ENCODE measurements around the gene RTP1. TPM values are rescaled to one million over a fixed set of nuclear protein-coding genes. Genes with fewer than 3 reads are reported as not detected.

RTP1 gene
- total RNA-seq, 1 donor from 2014 or later = not detected

DNA sequence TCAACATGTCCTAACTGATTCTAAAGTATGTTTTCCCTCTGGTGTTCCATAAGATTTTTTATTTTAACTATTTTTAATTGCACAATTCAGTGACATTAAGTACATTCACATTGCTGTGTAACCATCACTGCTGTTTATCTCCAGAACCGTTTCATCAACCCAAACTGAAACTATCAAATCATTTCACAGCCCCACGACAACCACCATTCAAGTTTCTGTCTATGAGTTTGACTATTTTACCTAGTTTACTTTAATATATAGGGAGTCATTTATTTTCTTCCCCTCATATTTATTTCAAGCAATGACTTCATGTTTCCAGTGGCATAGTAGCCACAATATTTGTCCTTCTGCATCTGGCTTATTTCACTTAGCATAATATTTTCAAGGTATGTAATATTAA lies 8.4 kb downstream of the RTP1 start:
- no peak overlapping the region for H3K4me3 ChIP-seq (ENCODE audit: low read depth, low read length)
- FAIRE-seq (no peak), DNase-seq (ENCODE audit: low read depth) (no peak)
- H3K27me3 ChIP-seq (ENCODE audit: control insufficient read depth, insufficient read depth, low read length) = no peaks in the 10 kb centered on the region
- TF ChIP-seq, protein P1, sequence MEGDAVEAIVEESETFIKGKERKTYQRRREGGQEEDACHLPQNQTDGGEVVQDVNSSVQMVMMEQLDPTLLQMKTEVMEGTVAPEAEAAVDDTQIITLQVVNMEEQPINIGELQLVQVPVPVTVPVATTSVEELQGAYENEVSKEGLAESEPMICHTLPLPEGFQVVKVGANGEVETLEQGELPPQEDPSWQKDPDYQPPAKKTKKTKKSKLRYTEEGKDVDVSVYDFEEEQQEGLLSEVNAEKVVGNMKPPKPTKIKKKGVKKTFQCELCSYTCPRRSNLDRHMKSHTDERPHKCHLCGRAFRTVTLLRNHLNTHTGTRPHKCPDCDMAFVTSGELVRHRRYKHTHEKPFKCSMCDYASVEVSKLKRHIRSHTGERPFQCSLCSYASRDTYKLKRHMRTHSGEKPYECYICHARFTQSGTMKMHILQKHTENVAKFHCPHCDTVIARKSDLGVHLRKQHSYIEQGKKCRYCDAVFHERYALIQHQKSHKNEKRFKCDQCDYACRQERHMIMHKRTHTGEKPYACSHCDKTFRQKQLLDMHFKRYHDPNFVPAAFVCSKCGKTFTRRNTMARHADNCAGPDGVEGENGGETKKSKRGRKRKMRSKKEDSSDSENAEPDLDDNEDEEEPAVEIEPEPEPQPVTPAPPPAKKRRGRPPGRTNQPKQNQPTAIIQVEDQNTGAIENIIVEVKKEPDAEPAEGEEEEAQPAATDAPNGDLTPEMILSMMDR (IDR thresholded peaks at IDR 0.05; ENCODE audit: insufficient read depth, low read length, severe bottlenecking) = no peak
- H3K36me3 ChIP-seq (ENCODE audit: control insufficient read depth, insufficient read depth, low read length) = no peaks in the 10 kb centered on the region

DNA sequence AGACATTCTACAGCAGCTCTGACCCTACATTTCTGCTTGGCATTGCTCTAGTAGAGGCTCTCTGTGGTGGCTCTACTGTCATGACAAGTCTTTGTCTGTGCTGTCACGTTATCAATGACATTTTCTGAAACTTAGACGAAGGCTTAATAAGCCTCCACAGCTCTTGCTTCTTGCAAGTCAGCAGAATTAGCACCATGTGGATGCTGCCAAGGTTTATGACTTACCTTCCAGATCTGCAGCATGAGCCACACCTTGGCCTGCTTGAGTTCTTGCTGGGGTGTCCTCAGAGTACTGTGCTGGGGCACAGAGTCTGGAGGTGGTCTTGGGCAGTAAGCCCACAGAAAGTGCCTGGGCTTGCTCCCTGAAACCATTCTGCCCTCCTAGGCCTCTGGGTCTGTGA lies 9.8 kb downstream of the RTP1 start:
- no peak overlapping the region for H3K4me3 ChIP-seq (ENCODE audit: low read depth, low read length)

DNA sequence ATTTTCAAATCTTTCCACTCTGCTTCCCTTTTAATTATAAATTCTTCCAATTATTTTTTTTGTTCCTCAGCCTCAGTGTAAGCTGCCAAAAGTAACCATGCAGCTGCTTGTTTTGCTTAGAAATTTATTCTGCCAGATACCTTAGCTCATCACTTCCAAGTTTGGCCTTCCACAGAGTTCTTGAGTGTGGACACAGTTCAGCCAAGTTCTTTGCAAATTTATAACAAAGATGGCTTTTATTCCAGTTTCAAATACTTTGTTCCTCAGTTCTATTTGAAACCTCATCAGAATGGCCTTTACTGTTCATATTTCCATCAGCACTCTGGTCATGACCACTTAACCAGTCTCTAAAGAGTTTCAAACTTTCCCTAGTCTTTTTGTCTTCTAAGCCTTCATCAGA lies 10.3 kb downstream of the RTP1 start:
- no peaks in the 10 kb centered on the region for H3K27me3 ChIP-seq (ENCODE audit: control insufficient read depth, insufficient read depth, low read length)
- H3K36me3 ChIP-seq (ENCODE audit: control insufficient read depth, insufficient read depth, low read length) = no peaks in the 10 kb centered on the region
- DNase-seq (ENCODE audit: low read depth) (no peak), FAIRE-seq (no peak)
- no peak overlapping the region for H3K4me3 ChIP-seq (ENCODE audit: low read depth, low read length)
- TF ChIP-seq, protein P1 (IDR thresholded peaks at IDR 0.05; ENCODE audit: insufficient read depth, low read length, severe bottlenecking) = no peak

More for the DNA sequence above, 9.8 kb downstream of the RTP1 start:
- TF ChIP-seq, protein P1 (IDR thresholded peaks at IDR 0.05; ENCODE audit: insufficient read depth, low read length, severe bottlenecking) = no peak
- H3K36me3 ChIP-seq (ENCODE audit: control insufficient read depth, insufficient read depth, low read length) = no peaks in the 10 kb centered on the region
- FAIRE-seq = no peak
- no peak for DNase-seq (ENCODE audit: low read depth)
- no peaks in the 10 kb centered on the region for H3K27me3 ChIP-seq (ENCODE audit: control insufficient read depth, insufficient read depth, low read length)

DNA sequence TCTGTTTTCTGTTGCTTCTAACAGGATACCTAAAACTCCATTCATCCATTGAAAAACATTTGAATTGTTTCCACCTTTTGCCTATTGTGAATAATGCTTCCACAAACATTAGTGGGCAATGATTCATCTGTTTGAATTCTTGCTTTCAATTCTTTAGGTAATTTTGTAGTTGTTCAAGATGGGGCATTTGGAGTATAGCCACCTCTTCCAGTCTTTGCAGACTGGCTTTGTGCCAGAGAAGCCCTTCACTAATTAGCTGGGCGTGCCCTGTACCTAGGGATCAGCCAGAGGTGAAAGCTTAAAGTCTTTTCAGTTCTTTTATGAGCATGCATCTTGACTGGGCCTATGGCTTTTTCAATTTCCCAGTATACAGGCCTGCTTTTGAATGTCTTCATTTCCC lies 10.9 kb downstream of the RTP1 start:
- Histone ChIP-seq H3K27me3 (ENCODE audit: control insufficient read depth, insufficient read depth, low read length) (no peaks in the 10 kb centered on the region), H3K4me3 (ENCODE audit: low read depth, low read length) (no peak overlapping the region), H3K36me3 (ENCODE audit: control insufficient read depth, insufficient read depth, low read length) (no peaks in the 10 kb centered on the region)
- FAIRE-seq (no peak), DNase-seq (ENCODE audit: low read depth) (peak; percentile 93)
- TF ChIP-seq, protein P1 (IDR thresholded peaks at IDR 0.05; ENCODE audit: insufficient read depth, low read length, severe bottlenecking) = no peak

DNA sequence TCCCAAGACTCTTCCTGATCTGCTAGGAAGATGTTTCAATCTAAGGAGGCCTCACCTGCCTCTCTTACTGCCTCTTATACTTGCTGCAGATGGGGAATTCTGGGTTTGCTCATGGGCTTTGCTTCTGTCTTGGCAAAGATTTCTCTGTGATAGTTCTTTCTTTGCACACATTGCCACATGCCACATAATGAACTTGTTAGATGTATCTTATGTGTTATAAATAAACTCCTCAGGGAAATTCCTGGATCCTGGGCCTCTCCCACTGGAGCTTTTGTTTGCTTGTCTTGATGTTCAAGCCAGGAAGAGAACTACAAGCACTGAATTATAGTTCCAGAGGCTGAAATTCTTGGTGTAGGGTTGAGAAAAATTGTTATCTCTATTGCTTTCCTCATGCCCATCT lies 12.2 kb downstream of the RTP1 start:
- H3K27me3 ChIP-seq (ENCODE audit: control insufficient read depth, insufficient read depth, low read length) = no peaks in the 10 kb centered on the region
- TF ChIP-seq, protein P1 (IDR thresholded peaks at IDR 0.05; ENCODE audit: insufficient read depth, low read length, severe bottlenecking) = no peak
- no peaks in the 10 kb centered on the region for H3K36me3 ChIP-seq (ENCODE audit: control insufficient read depth, insufficient read depth, low read length)
- no peak for DNase-seq (ENCODE audit: low read depth)
- H3K4me3 ChIP-seq (ENCODE audit: low read depth, low read length) = no peak overlapping the region
- no peak for FAIRE-seq

DNA sequence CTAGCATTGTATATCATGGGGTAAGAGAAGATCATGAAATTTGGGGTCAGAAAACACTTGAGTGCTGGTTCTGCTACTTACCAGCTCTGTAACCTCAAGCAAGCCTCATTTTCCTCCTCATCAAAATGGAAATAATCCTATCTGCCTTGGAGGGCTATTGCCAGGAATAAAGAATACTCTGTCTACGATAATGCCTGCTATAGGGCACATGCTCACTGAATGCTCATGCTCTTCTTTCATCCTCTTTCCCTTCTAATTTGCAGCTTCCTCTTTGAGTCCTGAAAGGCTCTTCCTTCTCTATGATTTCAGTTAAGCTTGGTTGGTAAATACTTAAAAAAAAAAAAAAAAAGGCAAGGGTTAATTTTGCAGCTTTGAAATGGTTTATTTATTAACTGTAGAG lies 12.8 kb downstream of the RTP1 start:
- FAIRE-seq = no peak
- H3K4me3 ChIP-seq (ENCODE audit: low read depth, low read length) = no peak overlapping the region
- H3K36me3 ChIP-seq (ENCODE audit: control insufficient read depth, insufficient read depth, low read length) = no peaks in the 10 kb centered on the region
- no peaks in the 10 kb centered on the region for H3K27me3 ChIP-seq (ENCODE audit: control insufficient read depth, insufficient read depth, low read length)
- TF ChIP-seq, protein P1 (IDR thresholded peaks at IDR 0.05; ENCODE audit: insufficient read depth, low read length, severe bottlenecking) = no peak
- no peak for DNase-seq (ENCODE audit: low read depth)

Data from bronchial epithelial cell (primary cell).